GM08714 (cell line): ENCODE data around the gene SFRP2.

Source experiments
- H3K4me3 ChIP-seq: fragments of 200-500 bp; sonication (Bioruptor generic); 2 replicates; pipeline ENCODE4 v1.5.1; 2014; ENCODE audit warnings: mild to moderate bottlenecking, low read length, inconsistent platforms
- ZNF274 ChIP-seq: IDR thresholded peaks from 2 replicates; pipeline ENCODE4 v1.6.1; 2012; ENCODE audit warnings: mild to moderate bottlenecking, low read depth, low read length

The SFRP2 gene

GRCh38 chr4:153788413-153789276 lies at the start of gene SFRP2:
TSS of gene SFRP2 (minus strand) at chr4:153789083. CDS start at chr4:153788835, 248 bp downstream.
- TF ChIP-seq ZNF274 = no peak
- no peak within 1 kb of the TSS for H3K4me3 ChIP-seq

GRCh38 chr4:153838564-153838963 lies 49.7 kb upstream of the SFRP2 start:
- TF ChIP-seq ZNF274 = no peak
- no peak overlapping the region for H3K4me3 ChIP-seq

GRCh38 chr4:153834901-153835300 lies 46.0 kb upstream of the SFRP2 start:
- TF ChIP-seq ZNF274 = no peak
- no peak overlapping the region for H3K4me3 ChIP-seq

GRCh38 chr4:153832720-153833287 lies 43.9 kb upstream of the SFRP2 start:
- no peak overlapping the region for H3K4me3 ChIP-seq
- TF ChIP-seq ZNF274 = no peak

GRCh38 chr4:153832054-153832453 lies 43.2 kb upstream of the SFRP2 start:
- no peak overlapping the region for H3K4me3 ChIP-seq
- no peak for TF ChIP-seq ZNF274

DNA sequence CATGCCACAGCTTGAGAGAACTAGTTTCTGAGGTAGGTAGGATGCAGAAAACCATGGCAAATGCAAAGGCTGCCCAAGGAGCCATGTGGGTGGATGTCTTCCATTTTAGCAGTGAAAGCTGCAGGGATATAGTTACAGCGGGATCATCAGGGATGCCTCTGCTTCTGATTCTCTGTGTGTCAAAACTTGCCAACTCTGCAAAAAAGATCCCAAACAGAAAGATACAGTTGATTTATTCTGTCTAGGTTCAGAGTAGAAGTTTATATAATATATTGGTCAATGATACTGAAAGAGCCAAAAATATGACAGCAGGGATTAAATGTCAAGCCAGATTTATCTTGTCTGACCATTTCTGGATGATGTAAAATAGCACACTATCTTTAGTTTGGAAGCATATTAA lies 42.4 kb upstream of the SFRP2 start:
- H3K4me3 ChIP-seq = no peak overlapping the region
- no peak for TF ChIP-seq ZNF274

DNA sequence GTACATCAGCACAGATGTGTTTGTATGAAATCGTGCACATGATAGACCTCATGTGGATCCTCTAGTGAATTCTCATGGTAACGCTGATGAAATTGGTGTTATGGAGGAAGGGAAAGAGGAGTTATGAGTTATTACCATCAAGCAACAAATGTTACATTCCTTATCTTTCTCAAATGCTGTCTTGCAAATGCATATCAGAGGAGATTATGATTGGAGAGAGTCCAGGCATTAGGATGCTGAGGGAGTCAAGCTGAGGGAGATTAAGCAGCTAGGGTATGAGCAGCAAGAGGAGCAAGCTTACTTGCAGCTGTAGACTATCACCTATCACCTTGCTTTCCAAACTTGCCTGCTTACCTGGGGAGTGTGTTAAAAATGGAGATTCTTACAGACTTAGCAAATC lies 36.8 kb upstream of the SFRP2 start:
- TF ChIP-seq ZNF274 = no peak
- H3K4me3 ChIP-seq = no peak overlapping the region

GRCh38 chr4:153825126-153825525 lies 36.2 kb upstream of the SFRP2 start:
- no peak for TF ChIP-seq ZNF274
- H3K4me3 ChIP-seq = no peak overlapping the region

GRCh38 chr4:153824501-153824900 lies 35.6 kb upstream of the SFRP2 start:
- no peak for TF ChIP-seq ZNF274
- H3K4me3 ChIP-seq = no peak overlapping the region

DNA sequence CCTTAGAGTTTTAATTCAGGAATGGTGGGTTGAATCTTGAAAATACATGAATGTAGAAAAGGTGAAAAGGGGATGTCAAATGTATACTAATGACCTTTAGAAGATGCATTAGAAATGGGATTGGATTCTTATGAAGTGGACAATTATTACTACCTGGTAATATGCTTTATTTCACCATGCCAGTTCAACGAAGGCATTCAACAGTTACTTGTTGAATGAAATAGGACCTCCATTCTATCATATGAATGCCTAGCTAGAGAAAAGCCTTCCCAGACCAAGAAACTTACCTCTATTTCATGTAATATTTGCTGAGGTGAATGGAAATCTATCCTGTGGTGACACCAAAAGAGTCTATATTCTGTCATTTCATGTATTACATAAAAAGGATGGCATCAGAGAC lies 34.6 kb upstream of the SFRP2 start:
- H3K4me3 ChIP-seq = no peak overlapping the region
- no peak for TF ChIP-seq ZNF274

DNA sequence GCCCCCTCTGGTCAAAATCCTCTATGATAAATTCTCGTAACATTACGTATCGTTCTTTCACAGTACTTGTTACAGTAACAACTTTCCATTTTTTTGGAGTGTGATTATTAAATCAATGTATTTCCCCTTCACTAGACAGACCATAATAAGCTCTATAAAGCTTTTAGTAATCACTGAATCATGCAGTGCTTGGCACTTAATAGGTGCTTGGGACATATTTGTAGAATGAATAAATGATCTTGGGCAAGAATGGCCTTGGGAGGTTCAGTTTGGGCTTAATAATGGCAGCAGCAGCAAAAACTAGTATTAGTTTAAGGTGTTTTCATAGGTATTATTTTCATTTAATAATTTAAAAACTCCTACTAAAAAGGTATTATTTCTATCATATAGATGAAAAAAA lies 33.4 kb upstream of the SFRP2 start:
- no peak overlapping the region for H3K4me3 ChIP-seq
- TF ChIP-seq ZNF274 = no peak

DNA sequence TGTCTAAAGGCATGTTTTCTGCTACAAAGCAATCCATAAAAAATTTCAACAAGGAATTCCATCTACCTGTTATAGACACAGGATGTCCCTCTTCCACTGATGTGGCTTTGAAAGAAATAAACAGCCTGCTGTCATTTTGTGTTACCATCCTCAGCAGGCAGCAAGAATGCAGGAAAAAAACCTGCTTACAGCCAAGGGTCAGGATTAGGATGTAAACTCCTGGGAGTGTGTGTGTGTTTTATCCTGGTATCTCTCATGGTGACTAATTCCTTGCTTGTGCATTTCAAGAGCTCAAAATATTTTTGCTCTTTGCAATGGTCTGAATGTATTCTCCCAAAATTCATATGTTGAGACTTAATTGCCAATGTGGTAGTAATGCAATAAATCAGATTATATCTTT lies 28.6 kb upstream of the SFRP2 start:
- no peak for TF ChIP-seq ZNF274
- H3K4me3 ChIP-seq = no peak overlapping the region

DNA sequence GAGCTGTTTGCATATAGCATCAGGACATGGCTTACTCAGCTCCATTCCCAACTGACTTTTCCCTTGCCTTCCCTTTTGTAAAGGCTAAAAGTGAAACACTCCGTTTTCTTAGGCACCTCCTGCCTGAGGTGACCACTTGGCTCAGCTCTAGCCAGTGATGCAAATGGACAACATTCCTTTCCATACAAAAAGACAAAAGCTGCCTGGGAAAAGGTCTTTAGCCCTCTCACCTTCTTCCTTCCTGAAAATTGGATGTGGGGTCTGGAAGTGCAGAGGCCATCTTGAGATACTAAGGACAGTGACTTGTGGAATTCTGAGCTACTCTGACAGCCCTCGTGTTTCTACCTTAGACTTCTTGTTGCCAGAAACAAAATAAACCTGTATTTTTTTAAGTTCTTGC lies 27.7 kb upstream of the SFRP2 start:
- H3K4me3 ChIP-seq = no peak overlapping the region
- no peak for TF ChIP-seq ZNF274

GRCh38 chr4:153814789-153815188 lies 25.9 kb upstream of the SFRP2 start:
- H3K4me3 ChIP-seq = no peak overlapping the region
- no peak for TF ChIP-seq ZNF274
